Stimulated activated effector memory CD8-positive, alpha-beta T cell treated with anti-CD3 and anti-CD28 coated beads, Interleukin-12 subunit alpha, Interleukin-12 subunit beta, amount 100 ng/mL, for 72 hours (primary cell): Measurements from ENCODE around the gene DAPP1.
"Not testable (repeated sequence)": the region's sequence is repeated elsewhere in the genome, so short reads cannot be mapped to it uniquely, and the experiment has no call there.

Experiments used
- ATAC-seq: fragments of 150-1000 bp; cut with Tn5 transposase; 2 replicates; pipeline ENCODE4 v1.10.0; 2021
- DNase-seq, 2 donors: peaks; one replicate each; pipeline ENCODE4 v3.0.0; 2021 to 2022; ENCODE audit warnings: low spot score in 2 of 2
- H3K27ac Mint-ChIP-seq: one replicate; pipeline ENCODE4 v1.8.0; 2022; ENCODE audit warnings: mild to moderate bottlenecking, mixed read lengths
- H3K36me3 Mint-ChIP-seq: one replicate; pipeline ENCODE4 v1.8.0; 2022; ENCODE audit warnings: mild to moderate bottlenecking, mixed read lengths
- H3K4me1 Mint-ChIP-seq: one replicate; pipeline ENCODE4 v1.8.0; 2022; ENCODE audit warnings: mixed read lengths
- H3K4me3 Mint-ChIP-seq: one replicate; pipeline ENCODE4 v1.8.0; 2022; ENCODE audit warnings: mild to moderate bottlenecking, mixed read lengths
- H3K9me3 Mint-ChIP-seq: one replicate; pipeline ENCODE4 v1.8.0; 2022; ENCODE audit warnings: mixed read lengths

DAPP1 gene, protein sequence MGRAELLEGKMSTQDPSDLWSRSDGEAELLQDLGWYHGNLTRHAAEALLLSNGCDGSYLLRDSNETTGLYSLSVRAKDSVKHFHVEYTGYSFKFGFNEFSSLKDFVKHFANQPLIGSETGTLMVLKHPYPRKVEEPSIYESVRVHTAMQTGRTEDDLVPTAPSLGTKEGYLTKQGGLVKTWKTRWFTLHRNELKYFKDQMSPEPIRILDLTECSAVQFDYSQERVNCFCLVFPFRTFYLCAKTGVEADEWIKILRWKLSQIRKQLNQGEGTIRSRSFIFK

GRCh38 chr4:99816545-99817308 is at the start of gene DAPP1:
Gene DAPP1 (plus strand): TSS chr4:99816827. CDS start chr4:99816914, 87 bp downstream.
- peaks cover 41% of the 10 kb centered on the region for H3K4me1 Mint-ChIP-seq
- peak within 1 kb of the TSS; percentile 63 for H3K27ac Mint-ChIP-seq
- H3K4me3 Mint-ChIP-seq: peak within 1 kb of the TSS; percentile 72
- DNase-seq: peak; percentile 32 to 81
- no peaks in the 10 kb centered on the region for H3K9me3 Mint-ChIP-seq
- H3K36me3 Mint-ChIP-seq: no peaks in the 10 kb centered on the region
- peak; percentile 93 for ATAC-seq

DNA sequence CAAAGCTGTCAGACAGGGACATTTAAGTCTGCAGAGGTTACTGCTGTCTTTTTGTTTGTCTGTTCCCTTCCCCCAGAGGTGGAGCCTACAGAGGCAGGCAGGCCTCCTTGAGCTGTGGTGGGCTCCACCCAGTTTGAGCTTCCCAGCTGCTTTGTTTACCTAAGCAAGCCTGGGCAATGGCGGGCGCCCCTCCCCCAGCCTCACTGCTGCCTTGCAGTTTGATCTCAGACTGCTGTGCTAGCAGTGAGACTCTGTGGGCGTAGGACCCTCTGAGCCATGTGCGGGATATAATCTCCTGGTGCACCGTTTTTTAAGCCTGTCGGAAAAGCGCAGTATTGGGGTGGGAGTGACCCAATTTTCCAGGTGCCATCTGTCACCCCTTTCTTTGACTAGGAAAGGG is 45.8 kb upstream of the DAPP1 start:
- not testable (repeated sequence) for ATAC-seq, H3K36me3 Mint-ChIP-seq, H3K27ac Mint-ChIP-seq, H3K4me3 Mint-ChIP-seq, H3K4me1 Mint-ChIP-seq, DNase-seq, H3K9me3 Mint-ChIP-seq

DNA sequence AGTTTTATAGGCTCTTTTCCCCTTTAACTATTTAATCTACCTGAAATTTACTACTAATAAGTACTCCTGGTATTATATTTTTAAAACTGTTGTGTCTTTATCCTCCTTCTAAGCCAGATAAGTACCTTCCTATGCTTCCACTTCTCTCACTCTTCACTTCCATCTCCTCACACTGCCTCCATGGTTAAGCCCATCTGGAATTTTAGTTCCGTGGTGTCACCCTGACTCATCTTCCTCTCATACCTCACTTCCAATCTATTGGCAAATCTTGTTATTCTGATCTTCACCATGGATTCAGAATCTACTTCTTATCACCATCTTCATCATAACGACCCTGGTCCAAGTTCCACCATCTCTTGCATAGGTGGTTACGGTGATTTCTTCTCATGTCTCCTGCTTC is 32.7 kb upstream of the DAPP1 start:
- Mint-ChIP-seq H3K9me3 (no peaks in the 10 kb centered on the region), H3K4me3 (no peak overlapping the region)

DNA sequence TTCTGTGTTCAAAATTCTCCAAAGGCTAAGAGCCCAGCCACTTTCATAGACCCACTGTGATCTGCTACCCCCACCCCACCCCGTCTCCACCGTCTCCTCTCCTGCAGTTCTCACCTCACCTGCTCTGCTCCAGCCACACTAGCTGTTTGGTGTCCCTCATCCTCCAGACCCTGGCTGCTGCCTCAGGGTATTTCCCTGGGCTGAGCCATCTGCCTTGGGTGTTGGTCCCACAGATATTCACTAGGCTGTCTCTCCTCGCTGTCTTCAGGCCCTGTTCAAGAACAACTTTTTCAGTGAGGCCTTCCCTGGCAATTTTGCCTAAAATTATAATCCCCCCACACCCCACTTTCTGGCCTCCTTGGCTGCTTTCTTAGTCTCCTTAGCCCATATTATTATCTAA is 31.8 kb upstream of the DAPP1 start:
- Mint-ChIP-seq H3K4me1 (no peaks in the 10 kb centered on the region), H3K4me3 (no peak overlapping the region), H3K27ac (no peak overlapping the region), H3K9me3 (no peaks in the 10 kb centered on the region), H3K36me3 (no peaks in the 10 kb centered on the region)
- no peak for DNase-seq
- no peak for ATAC-seq

More for the DNA sequence above, 32.7 kb upstream of the DAPP1 start:
- Mint-ChIP-seq H3K36me3 (no peaks in the 10 kb centered on the region), H3K4me1 (no peaks in the 10 kb centered on the region), H3K27ac (no peak overlapping the region)
- ATAC-seq (no peak), DNase-seq (no peak)

DNA sequence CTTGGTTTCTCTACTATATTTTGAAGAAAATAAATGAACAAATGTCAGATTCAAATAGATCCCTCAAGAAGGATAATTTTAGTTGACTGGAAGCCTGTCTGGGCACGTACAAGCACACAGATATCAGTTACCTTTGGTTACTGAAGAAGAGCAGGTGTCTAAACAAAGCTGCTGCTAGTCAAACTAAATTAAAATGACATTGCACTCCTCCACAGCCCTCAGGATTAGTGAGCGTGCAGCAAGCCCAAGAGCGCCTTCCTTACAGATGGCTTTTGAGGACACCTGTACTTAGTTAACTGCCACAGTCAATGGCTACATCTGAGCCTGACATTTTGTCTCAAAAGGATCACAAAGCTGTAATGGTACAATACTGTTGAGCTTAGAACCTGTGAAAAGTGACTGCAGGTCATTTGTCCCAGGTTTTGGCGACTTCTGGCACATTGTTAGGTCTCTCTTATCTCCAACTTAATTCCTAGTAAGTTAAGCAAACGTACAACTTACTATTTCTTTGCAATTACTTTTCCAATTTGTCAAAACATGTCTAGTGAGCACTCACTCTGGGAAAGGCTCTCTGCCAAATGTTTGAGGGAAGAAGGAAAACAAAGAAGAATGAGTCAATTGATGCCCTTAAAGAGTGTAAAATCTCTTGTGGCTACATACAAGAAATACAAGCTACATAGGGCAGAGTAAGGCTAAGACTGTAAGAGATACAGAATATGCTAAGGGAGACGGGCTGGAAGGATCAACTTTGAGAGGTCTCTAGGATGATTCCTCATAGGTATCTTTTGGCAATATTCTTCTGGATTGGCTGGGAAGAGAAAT is 25.6 kb upstream of the DAPP1 start:
- Mint-ChIP-seq H3K9me3 (no peaks in the 10 kb centered on the region), H3K4me1 (no peaks in the 10 kb centered on the region), H3K27ac (no peak overlapping the region), H3K4me3 (no peak overlapping the region), H3K36me3 (no peaks in the 10 kb centered on the region)
- DNase-seq: no peak
- ATAC-seq: no peak

DNA sequence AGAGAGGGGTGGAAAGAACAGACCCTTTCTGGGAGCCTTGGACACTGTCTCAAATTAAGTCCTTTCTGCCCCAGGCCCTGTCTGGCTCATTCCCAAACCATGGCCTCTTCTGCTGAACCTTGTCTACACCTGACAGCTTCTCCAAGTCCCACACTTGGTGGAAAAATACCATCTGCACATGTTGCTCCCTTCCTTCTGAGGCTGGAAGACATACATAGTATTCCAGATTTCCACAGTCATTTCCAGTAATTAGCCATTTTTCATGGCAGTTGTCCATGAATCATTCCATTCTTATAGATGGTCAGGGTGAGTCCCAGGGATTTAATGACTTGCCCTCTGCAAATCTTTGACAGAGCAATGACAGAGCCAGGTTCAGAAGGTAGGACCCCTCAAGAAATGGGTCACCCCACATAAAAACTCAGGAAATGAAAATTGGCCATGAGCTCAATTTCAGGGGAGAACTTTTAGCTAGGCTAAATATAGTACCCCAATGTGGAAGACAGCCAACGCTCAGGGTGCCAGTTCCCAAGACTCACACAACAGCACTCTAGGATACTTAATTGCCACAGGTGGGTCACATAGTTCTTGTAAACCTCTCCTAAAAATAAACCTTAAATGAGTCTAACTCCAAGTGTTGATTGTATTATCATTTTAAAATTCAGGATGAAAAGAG is 16.2 kb upstream of the DAPP1 start:
- DNase-seq (no peak), ATAC-seq (no peak)
- no peaks in the 10 kb centered on the region for H3K36me3 Mint-ChIP-seq
- H3K4me3 Mint-ChIP-seq: no peak overlapping the region
- no peak overlapping the region for H3K27ac Mint-ChIP-seq
- no peaks in the 10 kb centered on the region for H3K4me1 Mint-ChIP-seq
- no peaks in the 10 kb centered on the region for H3K9me3 Mint-ChIP-seq

DNA sequence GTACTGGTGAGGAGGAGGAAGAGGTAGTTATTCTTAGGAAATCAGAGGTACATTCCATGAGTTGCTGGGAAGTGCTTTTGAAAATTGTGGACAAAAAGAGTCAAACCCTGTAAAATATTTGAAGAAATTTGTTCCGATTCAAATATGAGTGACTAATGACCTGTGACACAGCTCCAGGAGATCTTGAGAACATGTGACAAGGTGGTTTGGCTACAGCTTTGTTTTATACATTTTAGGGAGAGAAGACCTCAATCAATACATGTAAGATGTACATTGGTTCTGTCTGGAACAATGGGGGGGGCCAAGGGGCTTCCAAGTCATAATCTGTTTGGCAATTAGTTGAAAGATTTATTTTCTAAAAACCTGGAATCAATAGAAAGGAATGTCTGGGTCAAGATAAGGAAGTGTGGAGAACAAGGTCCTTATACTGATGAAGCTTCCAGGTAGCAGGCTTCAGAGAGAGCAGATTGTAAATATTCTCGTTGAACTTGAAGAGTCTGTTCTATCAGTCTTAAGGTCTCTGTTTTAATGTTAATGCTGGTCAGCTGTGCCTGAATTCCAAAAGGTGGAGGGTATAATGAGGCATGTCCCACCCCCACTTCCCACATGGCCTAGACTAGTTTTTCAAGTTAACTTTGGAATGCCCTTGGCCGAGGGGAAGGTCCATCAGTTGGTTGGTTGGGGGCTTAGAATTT is 15.5 kb upstream of the DAPP1 start:
- H3K9me3 Mint-ChIP-seq: no peaks in the 10 kb centered on the region
- DNase-seq (no peak), ATAC-seq (no peak)
- H3K36me3 Mint-ChIP-seq: no peaks in the 10 kb centered on the region
- H3K4me3 Mint-ChIP-seq: no peak overlapping the region
- H3K27ac Mint-ChIP-seq: no peak overlapping the region
- H3K4me1 Mint-ChIP-seq: no peaks in the 10 kb centered on the region

DNA sequence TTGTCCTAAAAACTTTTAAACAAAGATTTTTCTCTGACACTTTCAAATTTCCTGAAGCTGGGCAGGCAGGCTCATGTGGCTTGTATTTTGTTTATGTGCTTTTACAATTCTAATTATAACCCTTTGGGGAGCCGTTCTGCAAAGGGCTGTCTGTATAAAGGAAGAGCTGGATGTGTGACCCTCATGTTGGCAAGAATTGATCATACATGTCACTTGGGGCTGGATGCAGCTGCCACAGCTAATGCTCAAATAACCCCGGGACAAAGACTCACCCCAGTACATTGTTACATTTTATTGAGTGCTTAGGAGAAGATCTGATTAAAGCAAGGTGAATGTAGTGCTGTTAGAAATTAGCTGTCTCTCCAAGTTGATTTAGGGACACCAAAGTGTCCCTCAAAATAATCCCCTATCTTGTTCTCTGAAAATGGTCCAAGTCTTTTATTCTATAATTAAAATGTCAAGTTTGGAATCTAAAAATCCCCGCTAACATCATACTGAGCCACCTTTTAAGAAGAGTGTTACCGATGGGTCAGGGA is 13.0 kb upstream of the DAPP1 start:
- ATAC-seq (no peak), DNase-seq (no peak)
- H3K4me3 Mint-ChIP-seq: no peak overlapping the region
- H3K9me3 Mint-ChIP-seq: no peaks in the 10 kb centered on the region
- H3K36me3 Mint-ChIP-seq: no peaks in the 10 kb centered on the region
- no peaks in the 10 kb centered on the region for H3K4me1 Mint-ChIP-seq
- H3K27ac Mint-ChIP-seq: no peak overlapping the region

DNA sequence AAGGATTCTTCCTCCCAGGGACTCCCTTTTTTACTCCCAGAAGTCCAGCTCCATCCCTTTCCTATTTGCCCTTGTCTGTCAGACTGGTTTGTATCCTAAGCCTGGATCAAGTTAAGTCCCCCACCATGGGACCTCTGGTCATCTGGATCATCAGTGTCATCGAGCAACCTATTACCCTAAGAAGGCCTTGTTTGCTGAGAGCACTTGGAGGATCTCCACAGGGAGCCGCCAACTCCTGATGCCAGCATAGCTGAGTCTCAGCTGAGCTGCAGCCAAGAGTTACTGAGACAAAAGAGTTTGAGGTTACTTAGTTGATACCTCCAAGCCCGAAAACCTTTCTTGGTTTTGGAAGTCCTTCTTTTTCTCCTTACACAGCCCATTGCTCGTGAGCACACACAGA is 10.1 kb upstream of the DAPP1 start:
- ATAC-seq: no peak

GRCh38 chr4:99807666-99808065 is 9.0 kb upstream of the DAPP1 start:
- Mint-ChIP-seq H3K4me1 (no peaks in the 10 kb centered on the region), H3K36me3 (no peaks in the 10 kb centered on the region), H3K27ac (no peak overlapping the region), H3K9me3 (no peaks in the 10 kb centered on the region), H3K4me3 (no peak overlapping the region)
- no peak for ATAC-seq
- no peak for DNase-seq

More for the DNA sequence above, 10.1 kb upstream of the DAPP1 start:
- Mint-ChIP-seq H3K36me3 (no peaks in the 10 kb centered on the region), H3K4me3 (no peak overlapping the region), H3K4me1 (no peaks in the 10 kb centered on the region), H3K27ac (no peak overlapping the region), H3K9me3 (no peaks in the 10 kb centered on the region)
- DNase-seq: no peak

GRCh38 chr4:99808260-99808857 is 8.3 kb upstream of the DAPP1 start:
- peak; percentile 83 for ATAC-seq
- Mint-ChIP-seq H3K36me3 (no peaks in the 10 kb centered on the region), H3K9me3 (no peaks in the 10 kb centered on the region), H3K4me3 (no peak overlapping the region), H3K27ac (no peak overlapping the region), H3K4me1 (no peaks in the 10 kb centered on the region)
- peak; percentile 46 to 75 for DNase-seq

DNA sequence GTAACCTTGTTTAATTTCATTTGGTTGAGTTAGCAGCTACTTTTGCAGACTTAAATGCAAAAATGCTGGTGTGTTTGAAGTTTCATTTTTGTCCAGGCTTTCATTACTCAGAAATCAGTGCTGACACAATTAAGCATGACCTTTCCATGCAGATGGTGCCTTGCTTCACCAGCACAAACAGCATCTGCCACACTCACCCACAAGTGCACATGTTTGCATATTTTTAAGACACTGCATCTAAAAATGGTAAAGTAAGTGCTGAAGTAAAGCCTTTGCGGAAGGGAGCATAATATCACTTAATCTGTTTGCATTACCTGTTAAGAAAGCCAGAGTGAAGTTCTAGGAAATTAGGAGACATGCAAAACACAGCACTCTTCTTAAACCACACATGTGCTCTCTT is 7.3 kb upstream of the DAPP1 start:
- H3K4me1 Mint-ChIP-seq: no peaks in the 10 kb centered on the region
- H3K4me3 Mint-ChIP-seq: no peak overlapping the region
- no peaks in the 10 kb centered on the region for H3K36me3 Mint-ChIP-seq
- DNase-seq (no peak), ATAC-seq (no peak)
- no peak overlapping the region for H3K27ac Mint-ChIP-seq
- no peaks in the 10 kb centered on the region for H3K9me3 Mint-ChIP-seq

DNA sequence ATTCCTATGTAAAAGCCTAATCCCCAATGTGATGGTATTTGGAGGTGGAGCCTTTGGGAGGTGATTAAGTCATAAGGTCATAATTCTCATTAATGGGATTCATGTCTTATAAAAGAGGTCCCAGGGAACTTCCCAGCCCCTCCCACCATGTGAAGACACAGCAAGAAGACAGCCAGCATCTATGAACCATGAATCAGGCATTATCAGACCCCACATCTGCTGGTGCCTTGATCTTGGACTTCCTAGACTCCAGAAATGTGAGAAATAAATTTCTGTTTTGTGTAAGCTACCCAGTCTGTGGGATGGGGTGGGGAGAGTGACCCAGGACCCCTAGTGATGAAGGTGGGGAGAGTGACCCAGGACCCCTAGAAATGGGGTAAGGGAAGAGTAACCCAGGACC is 6.1 kb upstream of the DAPP1 start:
- Mint-ChIP-seq H3K36me3 (no peaks in the 10 kb centered on the region), H3K9me3 (no peaks in the 10 kb centered on the region), H3K4me3 (no peak overlapping the region), H3K4me1 (peaks cover 10% of the 10 kb centered on the region), H3K27ac (no peak overlapping the region)
- ATAC-seq: no peak
- no peak for DNase-seq

GRCh38 chr4:99811117-99811516 is 5.5 kb upstream of the DAPP1 start:
- H3K36me3 Mint-ChIP-seq: no peaks in the 10 kb centered on the region
- H3K27ac Mint-ChIP-seq: no peak overlapping the region
- no peak overlapping the region for H3K4me3 Mint-ChIP-seq
- H3K4me1 Mint-ChIP-seq: peaks cover 16% of the 10 kb centered on the region
- no peaks in the 10 kb centered on the region for H3K9me3 Mint-ChIP-seq
- ATAC-seq (no peak), DNase-seq (no peak)
